NCI-H2029 (cell line): ENCODE measurements around the gene TLR8.
"Not testable (repeated sequence)": the region's sequence is repeated elsewhere in the genome, so short reads cannot be mapped to it uniquely, and the experiment has no call there.

Experiments
- DNase-seq: peaks from one replicate; lab custom pipeline; 2025; lab: John Stamatoyannopoulos, UW

Gene TLR8

DNA sequence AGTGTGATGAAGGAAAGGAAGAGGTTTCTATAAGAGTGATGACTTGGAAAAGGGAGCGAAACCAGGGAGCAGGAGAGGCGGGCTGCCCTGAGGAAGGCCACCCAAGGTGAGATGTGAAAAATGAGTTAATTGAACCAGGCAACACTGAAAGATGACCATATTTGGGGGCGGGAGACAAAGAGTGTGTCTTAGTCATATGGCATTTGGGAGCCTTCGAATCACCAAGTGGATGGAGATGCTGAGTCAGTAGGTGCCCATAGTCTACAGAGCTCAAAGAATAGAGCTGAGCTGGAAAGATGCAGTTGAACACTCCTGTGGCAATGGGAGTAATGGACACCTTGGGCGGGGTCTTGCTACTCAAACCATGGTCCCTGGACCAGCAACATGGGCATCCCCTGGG is 8.3 kb upstream of the TLR8 start:
- DNase-seq = no peak

GRCh38 chrX:12899506-12899905 is 6.9 kb upstream of the TLR8 start:
- DNase-seq = no peak

DNA sequence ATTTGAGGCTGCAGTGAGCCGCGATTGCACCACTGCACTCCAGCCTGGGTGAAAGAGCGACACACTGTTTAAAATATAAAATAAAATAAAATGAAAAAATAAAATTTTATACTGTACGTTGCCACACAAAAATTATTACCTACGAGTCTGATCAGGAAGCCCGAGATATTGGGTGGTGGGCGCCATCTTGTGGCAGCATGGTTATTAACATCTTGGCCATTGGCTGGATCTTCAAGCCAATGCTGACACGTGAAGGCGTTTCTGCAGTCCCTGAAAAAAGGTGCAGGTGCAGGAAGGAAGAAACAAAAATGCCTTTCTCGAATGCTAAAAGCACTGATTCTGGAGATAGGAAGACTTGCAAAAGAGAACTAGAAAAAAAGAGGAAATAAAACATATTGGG is 4.9 kb upstream of the TLR8 start:
- no peak for DNase-seq

DNA sequence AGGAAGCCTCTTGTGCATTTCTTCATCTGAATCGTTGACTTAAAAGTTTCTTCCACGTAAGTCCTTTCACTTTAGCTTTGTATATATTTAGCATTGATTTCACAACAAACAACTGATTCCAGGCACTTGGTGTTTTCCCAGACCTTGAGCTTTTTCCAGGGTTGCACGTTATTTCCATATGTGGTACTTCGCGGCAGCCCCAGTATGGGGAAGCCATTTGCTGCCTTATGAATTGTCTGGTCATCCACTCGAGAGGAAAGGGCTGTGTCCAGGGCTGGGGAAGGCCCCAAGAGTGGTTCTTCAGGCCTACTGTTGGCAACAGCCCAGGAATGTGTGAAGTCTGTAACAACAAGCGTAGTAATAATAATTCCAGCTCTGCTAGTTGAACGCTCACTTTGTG is 2.8 kb upstream of the TLR8 start:
- no peak for DNase-seq

DNA sequence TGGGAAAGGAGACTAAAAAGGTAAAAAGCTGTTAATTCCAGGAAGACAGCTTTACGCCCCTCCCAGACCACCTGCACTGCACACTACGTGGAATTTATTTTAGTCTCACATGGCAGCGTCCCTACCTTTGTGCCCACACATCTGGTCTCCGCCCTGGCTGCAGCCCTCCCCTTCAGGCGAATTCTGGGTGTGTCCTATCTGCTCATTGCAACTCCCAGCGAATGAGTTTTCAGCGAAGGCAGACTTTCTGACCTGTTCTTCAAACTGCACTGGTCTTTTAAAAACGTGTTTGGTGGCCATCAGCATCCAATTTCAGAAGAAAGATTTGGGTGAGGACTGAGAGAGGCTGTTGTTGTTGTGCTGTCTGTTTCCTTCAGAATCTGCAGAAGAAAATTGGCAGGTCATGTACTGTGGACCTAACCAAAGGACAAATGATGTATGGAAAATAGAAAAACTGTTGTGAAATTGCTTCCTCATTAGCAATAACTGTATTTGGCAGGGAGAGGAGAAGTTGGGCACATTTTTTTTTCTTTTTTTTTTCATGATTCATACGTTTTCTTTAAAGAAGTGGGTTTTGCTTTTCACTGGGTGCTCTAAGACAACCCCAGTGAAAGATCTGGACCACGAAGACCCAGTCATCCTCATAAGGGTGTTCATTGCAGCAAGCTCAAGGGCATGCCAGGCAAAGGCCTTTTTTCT is 4.2 kb downstream of the TLR8 start:
- DNase-seq = no peak

DNA sequence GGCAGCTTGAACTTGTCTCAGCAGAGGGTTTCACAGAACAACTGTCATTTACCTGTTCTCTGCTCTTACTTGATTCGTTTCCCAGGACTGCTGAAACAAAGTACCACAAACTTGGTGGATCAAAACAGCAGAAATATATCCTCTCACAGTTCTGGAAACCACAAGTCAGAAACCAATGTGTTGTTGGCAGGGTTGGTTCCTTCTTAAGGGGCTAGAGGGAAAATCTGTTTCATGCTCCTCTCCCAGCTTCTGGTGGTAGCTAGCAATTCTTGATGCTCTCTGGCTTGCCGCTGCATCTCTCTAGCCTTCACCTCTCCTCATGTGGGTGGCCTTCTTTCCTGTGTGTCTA is 4.7 kb downstream of the TLR8 start:
- DNase-seq = no peak

- DNase-seq = no peak
Observed at GRCh38 chrX:12912791-12913482, 6.5 kb downstream of the TLR8 start.

GRCh38 chrX:12917753-12918152 is 11.3 kb downstream of the TLR8 start:
- no peak for DNase-seq

GRCh38 chrX:12919051-12919450 is 12.6 kb downstream of the TLR8 start:
- DNase-seq = no peak

DNA sequence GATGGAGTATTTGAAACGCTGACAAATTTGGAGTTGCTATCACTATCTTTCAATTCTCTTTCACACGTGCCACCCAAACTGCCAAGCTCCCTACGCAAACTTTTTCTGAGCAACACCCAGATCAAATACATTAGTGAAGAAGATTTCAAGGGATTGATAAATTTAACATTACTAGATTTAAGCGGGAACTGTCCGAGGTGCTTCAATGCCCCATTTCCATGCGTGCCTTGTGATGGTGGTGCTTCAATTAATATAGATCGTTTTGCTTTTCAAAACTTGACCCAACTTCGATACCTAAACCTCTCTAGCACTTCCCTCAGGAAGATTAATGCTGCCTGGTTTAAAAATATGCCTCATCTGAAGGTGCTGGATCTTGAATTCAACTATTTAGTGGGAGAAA is 13.2 kb downstream of the TLR8 start:
- no peak for DNase-seq

- DNase-seq = no peak
Observed at GRCh38 chrX:12920990-12921389, 14.6 kb downstream of the TLR8 start.

- DNase-seq = no peak
Observed at GRCh38 chrX:12921886-12922598, 15.6 kb downstream of the TLR8 start.

GRCh38 chrX:12922599-12922919 is 16.1 kb downstream of the TLR8 start:
- no peak for DNase-seq

- no peak for DNase-seq
Observed at GRCh38 chrX:12929701-12930100, 23.3 kb downstream of the TLR8 start.

- DNase-seq = no peak
Observed at GRCh38 chrX:12930150-12930549, 23.7 kb downstream of the TLR8 start.

GRCh38 chrX:12932244-12932643 is 25.8 kb downstream of the TLR8 start:
- no peak for DNase-seq

DNA sequence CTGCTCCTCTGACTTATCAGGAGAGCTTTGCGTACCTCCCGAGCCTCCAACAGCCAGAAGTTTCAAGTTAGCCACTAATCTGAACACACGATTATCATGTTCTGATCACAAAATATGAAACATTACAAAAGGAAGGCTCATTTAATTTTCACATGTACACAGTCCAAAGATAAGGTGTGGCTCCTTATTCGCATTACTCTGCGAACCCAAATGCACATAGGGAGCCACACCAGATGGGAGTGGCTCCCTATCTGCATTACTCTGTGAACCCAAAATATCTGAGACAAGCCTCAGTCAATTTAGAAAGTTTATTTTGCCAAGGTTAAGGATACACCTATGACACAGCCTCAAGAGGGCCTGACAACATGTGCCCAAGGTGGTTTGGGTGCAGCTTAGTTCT is 28.4 kb downstream of the TLR8 start:
- no peak for DNase-seq

GRCh38 chrX:12936947-12937346 is 30.5 kb downstream of the TLR8 start:
- no peak for DNase-seq

DNA sequence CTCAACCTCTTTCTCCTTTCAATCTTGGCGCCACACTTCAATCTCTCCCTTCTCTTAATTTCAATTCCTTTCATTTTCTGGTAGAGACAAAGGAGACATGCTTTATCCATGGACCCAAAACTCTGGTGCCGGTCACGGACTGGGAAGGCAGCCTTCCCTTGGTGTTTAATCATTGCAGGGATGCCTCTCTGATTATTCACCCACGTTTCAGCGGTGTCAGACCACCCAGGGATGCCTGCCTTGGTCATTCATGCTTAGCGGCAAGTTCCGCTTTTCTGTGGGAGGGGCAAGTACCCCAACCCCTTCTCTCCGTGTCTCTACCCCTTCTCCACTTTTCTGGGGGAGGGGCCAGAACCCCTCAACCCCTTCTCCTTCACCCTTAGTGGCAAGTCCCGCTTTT is 34.1 kb downstream of the TLR8 start:
- not testable (repeated sequence) for DNase-seq

DNA sequence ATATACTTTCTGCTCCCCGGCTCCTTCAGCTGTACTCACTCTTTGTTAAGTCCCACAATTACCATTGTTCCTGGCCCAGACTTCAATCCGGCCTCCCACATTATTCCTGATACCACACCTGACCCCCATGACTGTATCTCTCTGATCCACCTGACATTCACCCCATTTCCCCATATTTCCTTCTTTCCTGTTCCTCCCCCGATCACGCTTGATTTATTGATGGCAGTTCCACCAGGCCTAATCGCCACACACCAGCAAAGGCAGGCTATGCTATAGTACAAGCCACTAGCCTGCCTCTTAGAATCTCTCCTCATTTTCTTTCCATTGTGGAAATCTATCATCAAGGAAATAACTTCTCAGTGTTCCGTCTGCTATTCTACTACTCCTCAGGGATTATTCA is 37.2 kb downstream of the TLR8 start:
- not testable (repeated sequence) for DNase-seq

GRCh38 chrX:12944452-12944851 is 38.0 kb downstream of the TLR8 start:
- not testable (repeated sequence) for DNase-seq

- DNase-seq = no peak
Observed at GRCh38 chrX:12945494-12945893, 39.1 kb downstream of the TLR8 start.

DNA sequence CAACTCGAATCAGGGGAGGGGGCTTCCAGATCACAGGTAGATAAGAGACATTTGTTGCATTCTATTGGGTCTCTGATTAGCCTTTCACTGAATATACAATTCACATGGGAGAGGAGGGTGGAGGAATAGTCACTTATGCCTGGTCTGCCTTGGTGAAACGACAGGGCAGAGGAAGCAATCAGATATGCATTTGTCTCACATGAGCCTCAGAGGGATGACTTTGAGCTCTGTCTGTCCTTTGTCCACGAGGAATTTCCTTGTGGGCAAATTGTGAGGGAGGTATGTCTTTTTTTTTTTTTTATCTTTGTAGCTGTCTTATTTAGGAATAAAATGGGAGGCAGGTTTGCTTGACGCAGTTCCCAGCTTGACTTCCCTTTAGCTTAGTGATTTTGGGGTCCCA is 40.0 kb downstream of the TLR8 start:
- no peak for DNase-seq
